HuH-7 (cell line): Measurements from ENCODE around the gene BHLHA15.
A peak's percentile ranks its signal among the peaks of the same experiment; 100 is the strongest.

ENCODE experiments used
- DNase-seq: peaks from one replicate; pipeline ENCODE4 v3.0.0; 2011; ENCODE audit warnings: low spot score

BHLHA15 gene

DNA sequence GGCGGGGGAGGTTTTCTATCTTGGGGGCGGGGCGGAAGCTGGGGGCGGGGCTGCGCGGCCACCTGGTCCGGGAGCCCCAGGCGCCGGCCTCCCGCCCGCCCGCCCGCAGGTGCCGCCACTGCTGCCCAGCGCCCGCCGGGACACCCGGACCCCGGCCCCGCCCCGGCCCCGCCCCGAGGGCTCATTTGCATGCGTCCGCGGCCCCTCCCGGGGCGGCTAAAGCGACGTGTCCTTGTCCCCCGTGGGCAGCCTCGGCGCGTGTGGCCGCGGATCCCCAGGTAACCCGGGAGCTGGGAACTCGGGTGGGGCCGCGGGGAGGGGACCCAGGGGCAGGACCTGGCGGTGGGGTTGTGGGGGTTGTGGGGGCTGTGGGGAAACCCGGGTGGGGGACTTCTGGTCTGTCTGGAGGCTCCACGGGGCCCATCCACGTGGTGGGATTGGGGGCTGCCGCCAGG is at the start of gene BHLHA15:
Gene BHLHA15, plus strand, starts transcription at position 219 of the 455 bp plus-strand sequence. CDS start 871 bp downstream, outside the sequence.
- DNase-seq = peak; percentile 86

DNA sequence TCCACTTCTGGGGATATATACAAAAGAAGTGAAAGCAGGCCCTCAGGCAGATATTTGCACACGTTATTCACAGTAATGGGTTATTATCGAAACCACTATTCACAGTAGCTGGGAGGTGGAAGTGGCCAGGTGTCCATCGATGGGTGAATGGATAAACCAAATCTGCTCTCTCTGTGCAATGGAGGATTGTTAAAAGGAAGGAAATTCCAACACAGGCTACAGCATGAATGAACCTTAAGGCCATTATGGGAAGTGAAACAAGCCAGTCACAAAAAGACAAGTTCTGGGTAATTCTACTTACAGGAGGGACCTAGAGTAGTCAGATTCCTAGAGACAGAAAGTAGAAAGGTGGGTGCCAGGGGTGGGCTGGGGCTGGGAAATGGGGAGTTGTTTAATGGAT is 48.5 kb upstream of the BHLHA15 start:
- no peak for DNase-seq

- no peak for DNase-seq
Observed at GRCh38 chr7:98163269-98163668, 48.0 kb upstream of the BHLHA15 start.

GRCh38 chr7:98163704-98164494 is 47.3 kb upstream of the BHLHA15 start:
- DNase-seq = no peak

DNA sequence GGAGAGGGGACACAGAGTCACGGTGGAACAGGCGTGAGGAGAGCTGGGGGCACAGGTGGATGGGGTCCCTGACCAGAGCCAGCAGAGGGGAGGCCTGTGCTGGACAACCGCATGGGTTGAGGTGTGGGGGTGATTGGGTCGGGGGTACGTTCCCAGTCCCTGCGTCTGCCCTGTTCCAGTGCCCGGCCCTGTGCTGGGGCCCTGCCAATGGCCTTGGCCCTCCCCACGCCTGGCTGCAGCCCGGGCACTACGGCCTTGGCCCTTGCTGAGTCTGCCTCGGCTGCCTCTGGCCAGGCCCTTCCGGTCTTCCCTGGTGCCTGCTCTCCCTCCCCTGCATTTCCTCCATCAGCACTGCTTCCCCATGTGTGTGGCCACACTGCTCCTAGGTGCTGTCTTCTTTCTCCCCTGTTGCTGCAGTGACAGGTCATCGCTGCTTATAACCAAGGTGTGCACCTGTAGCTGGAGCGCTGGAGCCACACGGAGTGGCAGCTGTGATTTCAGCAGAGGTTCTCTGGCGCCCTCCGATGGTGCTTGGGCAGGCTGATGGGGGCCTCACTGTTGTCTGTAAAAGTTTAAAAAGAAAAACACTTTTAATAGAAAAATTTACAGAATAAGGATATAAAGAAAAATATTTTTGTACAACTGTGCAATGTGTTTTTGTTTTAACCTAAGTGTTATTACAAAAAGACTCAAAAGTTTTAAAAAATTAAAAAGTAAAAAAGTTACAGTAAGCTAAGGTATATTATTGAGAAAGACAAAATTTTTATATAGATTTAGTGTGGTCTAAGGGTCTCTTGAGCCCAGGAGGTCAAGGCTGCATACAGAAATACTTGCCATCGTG is 45.2 kb upstream of the BHLHA15 start:
- peak; percentile 80 for DNase-seq

- DNase-seq = no peak
Observed at GRCh38 chr7:98166668-98166970, 44.6 kb upstream of the BHLHA15 start.

GRCh38 chr7:98167653-98168052 is 43.6 kb upstream of the BHLHA15 start:
- DNase-seq = no peak

DNA sequence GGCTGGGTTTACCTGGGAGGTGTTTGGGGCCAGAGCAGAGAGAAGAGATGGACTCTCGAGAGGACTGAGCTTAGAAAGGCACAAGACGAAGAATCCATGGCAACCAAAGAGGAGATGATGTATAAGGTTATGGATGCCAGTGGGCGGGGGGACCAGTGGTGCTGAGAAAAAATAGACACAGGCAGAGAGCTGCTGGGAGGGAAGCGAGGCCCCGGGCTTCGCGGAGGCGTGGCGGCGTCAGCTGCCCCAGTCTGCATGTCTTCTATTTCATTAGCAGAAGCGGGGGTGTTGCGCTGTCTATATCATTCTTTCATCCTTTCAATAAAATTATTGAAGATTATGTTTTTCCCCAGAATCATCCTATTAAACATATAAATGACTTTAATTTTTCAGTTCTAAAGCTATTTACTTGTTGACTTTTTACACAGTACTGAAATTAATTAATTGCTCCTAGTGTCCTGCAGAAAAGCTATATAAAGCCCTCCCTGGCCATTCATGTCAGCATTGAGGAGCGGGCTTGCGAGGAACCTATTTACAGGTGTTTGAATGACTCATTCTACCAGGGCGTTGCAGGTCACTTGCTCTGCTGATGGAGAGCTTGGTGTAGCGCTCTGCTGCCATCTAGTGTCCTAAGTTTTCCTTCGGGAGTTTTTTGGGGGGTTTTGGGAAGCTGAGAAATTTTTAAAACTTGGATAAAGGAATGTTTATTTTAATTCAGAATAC is 42.9 kb upstream of the BHLHA15 start:
- peak; percentile 92 for DNase-seq

DNA sequence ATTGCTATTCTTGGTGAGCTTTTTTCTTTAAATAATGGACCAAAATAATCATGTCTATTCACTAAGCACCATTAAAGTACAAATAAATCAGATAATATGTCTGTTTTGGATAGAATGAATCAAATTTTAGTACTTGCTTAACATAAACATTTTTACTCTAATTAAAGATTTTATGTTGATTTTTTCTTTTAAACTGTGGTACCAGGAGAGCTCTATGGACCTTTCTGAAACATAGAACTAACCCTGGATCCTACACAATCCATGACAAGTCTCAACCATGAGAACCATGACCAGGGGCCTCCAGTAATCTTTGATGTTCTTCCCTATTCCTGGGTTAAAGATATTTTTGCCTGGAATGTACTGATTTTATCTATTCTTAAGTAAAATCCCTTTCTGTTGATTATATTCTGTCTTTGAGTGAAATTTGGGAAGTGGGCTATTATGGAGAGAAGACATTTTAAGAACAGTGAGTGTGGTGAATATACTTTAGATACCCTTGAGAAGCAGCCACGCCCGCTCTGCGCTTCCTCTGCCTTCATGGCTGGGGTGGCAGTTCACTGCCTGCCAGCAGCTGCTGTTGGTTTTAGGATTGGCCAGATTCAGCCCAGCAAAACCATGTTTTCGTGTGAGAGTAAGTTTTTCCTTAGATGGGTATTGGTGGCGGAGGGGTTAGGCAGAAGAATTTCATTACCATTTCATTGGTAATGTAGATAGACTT is 42.2 kb upstream of the BHLHA15 start:
- DNase-seq = no peak

DNA sequence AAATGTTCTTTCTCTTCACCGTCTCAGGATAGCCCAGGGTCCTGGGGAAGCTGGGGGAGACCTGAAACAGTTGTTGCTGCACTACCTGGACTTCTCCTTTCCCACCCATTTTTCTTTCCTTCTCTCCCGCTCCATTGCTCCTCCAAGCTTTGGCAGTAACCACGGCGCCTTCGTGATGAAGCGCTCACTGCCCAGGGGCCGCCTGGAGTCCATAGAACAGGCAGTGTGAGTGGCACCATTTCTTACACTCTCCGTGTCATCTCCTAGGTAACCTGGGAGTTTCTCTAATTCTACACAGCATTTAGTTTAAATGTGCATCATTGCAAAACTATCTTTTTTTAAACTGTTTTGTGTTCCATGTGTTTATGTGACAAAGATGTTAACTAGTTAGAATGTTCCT is 40.3 kb upstream of the BHLHA15 start:
- no peak for DNase-seq

DNA sequence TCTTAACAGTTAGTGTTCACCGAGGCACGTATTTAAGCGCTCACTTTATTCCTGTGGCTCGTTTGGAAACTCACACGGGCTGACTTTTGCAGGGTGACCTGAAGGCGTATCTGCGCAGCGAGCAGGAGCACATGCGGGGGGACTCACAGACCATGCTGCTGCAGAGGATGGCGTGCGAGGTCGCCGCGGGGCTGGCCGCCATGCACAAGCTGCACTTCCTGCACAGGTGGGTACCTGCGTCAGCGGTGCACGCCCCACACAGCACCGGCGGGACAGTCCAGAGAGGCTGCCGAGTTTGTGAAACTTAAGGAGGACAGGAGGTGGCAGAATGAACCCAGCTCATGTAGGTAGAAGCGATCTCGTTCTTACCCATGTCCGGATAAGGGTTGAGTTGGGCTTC is 39.8 kb upstream of the BHLHA15 start:
- no peak for DNase-seq

DNA sequence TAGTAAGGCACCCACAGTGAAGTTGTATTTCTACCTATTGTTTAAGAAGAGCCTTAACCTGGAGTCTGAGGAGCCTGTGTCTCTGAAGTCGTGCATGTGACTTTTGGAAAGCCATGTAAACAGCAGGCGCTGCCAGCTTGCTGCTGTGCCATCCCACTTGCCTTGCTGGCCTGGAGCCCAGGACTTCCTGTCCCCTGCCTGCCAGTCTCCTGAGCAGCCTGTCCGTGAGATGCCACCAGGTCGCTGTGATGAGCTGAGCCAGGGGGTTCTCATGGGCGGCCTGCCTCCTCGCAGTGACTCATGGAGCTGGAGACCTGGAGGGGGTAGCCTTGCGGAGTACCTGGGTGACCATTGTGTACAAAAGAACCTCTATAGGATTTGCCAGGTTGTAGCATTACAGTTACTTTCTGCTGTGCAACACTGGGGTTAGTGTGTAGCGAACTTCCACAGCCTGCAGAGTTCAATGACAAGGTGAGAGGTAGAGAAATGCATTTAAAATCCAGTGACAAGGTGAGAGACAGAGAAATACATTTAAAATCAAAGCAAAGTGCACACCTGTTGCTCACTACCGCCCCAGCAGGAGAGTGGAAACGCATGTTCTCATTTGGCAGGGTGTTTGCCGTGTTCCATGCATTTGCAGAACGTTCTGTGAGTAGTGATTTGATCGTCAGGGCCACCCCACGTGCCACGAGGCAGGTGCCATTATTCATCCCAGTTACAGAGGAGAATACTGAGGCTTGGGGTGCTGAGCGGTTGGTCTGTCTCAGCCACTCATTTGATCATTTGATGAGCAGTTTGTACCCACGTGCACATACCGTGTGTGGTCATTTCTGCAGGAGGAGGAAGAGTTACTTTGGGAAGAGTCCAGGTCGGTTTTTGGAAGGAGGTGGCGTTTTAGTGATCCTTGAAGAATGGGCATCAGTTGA is 36.6 kb upstream of the BHLHA15 start:
- DNase-seq = no peak

DNA sequence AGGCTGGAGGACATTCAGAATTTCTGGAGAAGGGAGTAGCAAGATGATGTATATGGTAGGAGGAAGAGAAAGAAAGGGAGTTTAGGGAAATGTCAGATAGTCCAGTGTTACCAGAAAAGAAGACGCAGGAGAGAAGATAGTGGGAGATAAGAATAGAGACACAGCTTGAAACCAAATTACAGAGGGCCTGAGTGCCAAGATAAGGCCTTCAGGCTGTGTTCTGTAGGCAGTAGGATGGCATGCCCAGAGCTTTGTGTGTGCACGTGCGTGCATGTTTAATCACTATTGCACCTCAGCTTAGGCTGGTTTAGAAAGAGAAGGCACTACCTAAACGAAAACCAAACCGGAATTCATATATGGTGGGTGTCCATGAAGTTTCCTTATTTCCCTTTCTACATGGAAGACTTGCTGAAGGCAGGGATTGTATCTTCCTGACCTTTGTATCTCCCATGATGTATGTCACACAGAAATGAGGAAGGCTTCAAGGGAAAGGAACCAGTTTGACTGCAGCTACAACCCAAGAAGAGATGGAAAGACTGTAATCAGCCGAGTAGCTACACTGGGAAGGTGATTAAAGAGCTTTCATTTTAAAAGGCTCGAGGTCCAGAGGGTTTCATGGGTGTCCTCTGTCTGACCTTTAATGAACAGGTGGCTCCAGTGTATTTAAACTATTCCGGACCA is 35.8 kb upstream of the BHLHA15 start:
- no peak for DNase-seq

DNA sequence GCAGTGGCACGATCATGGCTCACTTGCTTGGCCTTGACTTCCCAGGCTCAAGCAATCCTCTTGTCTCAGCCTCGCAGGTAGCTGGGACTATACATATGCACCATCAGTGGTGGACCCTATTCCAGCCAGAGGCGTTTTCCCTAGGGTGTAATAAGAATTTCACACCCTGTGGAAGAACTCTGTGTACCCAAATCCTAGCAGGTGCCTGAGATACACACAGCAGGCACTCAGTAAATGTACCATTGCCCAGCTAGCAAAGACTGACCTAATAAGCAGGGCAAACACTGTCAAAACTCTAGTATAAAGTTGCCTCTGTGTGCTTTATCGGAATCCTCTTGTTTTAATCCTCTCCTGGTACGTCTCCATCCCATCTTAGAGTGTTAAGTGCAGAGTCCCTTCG is 33.7 kb upstream of the BHLHA15 start:
- DNase-seq = no peak

GRCh38 chr7:98178321-98178720 is 32.9 kb upstream of the BHLHA15 start:
- no peak for DNase-seq

DNA sequence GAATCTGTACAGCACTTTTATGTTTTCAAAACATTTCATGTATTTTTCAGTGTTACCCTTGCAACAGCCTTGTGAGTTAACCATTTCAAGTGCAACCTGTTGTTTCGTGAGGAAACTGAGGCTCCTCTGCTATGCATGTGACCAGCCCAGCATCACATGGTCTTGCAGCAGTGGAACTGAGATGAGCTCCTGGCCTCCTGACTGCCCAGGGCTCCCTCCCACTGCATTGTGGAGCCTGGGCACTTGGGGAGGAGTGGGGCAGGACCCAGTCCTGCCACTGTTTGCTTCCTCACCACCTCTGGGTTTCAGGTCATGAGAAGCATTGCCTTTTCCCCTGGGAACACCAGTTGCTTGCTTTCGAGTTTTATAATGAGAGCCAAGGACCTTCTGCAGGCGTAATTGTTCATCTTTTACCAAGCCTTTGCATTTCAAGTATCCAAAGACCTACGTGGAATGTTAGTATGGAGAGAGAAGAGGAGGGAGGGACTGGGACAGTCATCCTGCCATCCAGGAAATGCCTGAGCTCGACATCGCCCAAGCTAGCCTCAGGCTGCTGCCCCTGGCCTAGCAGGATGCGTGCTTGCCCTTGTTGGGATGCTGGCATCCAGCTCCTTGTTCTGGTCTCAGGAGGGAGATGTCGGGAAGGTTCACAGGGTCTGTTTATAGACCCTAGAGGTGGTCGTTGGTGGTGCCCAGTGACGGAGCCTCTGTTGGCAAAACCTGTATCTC is 32.3 kb upstream of the BHLHA15 start:
- DNase-seq = no peak

GRCh38 chr7:98180751-98181150 is 30.5 kb upstream of the BHLHA15 start:
- DNase-seq = no peak

DNA sequence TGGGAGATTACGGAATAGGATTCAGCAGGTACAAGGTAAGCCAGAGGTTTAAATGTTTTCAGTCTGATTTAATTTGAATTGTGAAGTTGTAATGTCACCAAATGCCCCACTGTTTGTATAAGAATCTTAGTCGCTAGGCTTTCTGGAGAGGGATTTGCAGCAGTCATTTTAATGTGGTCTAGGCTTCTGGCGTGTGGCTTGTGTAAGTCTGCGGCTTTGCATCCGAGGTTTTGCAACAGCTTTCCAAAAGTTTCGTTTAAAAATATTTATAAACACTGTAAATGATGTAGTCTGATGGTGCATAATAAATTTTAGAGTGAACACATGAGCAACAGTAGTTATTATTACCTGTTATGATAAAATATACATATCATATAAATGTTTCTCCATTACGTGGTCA is 26.1 kb upstream of the BHLHA15 start:
- no peak for DNase-seq

DNA sequence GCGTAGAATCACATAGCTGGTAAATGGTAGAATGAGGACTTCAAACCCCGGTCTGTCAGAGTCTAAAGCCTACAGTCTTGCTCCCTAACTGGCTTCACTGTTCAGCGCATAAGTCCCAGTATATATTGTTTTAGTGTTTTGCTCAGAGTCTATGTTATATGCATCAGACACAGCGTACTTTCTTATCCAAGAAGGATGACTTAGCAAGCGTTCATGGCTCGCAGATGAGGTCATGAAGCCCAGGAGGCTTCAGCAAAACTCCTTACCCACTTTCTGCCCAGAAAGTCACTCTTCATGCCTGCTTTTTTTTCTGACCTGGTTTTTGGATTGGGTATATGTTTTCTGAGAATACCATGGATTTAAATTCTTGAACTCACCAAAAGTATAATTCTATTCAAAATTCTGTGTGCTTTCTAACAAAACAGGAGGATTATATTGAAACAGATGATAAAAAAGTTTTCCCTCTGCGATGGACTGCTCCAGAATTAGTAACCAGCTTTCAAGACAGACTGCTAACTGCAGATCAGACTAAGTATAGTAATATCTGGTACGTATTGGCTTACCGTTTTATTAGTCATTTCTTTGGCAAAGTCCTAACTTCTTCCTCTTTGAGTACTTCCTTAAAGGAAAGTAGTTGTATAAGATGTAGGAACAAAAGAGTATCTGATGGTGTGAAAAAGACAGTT is 24.6 kb upstream of the BHLHA15 start:
- DNase-seq = no peak
